AG04450 (cell line): ENCODE measurements around the gene ADPRHL1. TPM values are rescaled to one million over a fixed set of nuclear protein-coding genes. Genes with fewer than 3 reads are reported as not detected.

ENCODE experiments used
- CTCF ChIA-PET: fragments of 300-600, 350-600 bp; formaldehyde crosslinking; extraction: SDS; loops from one replicate; lab custom pipeline; 2022; ENCODE audit warnings: antibody characterized with exemption, inconsistent platforms; lab: Charles Lee
- POLR2A ChIA-PET: fragments of 350-600 bp; formaldehyde crosslinking; extraction: SDS; loops from one replicate; lab custom pipeline; 2021; ENCODE audit warnings: antibody characterized with exemption, inconsistent platforms; lab: Yijun Ruan, JAX
- DNase-seq: peaks from one replicate; pipeline ENCODE4 v3.0.0-alpha.2; 2011; ENCODE audit warnings: low read depth, low spot score
- H3K27ac ChIP-seq: one replicate; pipeline ENCODE4 v1.5.1; 2012; ENCODE audit warnings: low read depth, low read length, control low read depth
- H3K27me3 ChIP-seq: one replicate; pipeline ENCODE4 v1.6.0; 2012; ENCODE audit warnings: low read length; ENCODE audit not compliant: control insufficient read depth, insufficient read depth
- H3K4me3 ChIP-seq: 2 replicates; pipeline ENCODE4 v1.5.1; 2011; ENCODE audit warnings: mild to moderate bottlenecking, low read depth, low read length, control low read depth
- H3K9me3 ChIP-seq: 2 replicates; pipeline ENCODE4 v1.5.1; 2012; ENCODE audit warnings: low read length; ENCODE audit not compliant: control insufficient read depth, insufficient read depth
- polyA plus RNA-seq: library from polyadenylated mRNA; depleted of rRNA; stranded (reverse); fragments of >200 nt; gene quantifications from 2 replicates; pipeline ENCODE4 v1.2.3, GENCODE V29; 2011
- TF ChIP-seq, protein P1 (sequence below): IDR thresholded peaks from 2 replicates; pipeline ENCODE4 v1.5.1; 2011; ENCODE audit warnings: low read depth, low read length, control low read depth, inconsistent platforms

ADPRHL1 gene
- polyA plus RNA-seq, 1 experiment, result 0.35 TPM

DNA sequence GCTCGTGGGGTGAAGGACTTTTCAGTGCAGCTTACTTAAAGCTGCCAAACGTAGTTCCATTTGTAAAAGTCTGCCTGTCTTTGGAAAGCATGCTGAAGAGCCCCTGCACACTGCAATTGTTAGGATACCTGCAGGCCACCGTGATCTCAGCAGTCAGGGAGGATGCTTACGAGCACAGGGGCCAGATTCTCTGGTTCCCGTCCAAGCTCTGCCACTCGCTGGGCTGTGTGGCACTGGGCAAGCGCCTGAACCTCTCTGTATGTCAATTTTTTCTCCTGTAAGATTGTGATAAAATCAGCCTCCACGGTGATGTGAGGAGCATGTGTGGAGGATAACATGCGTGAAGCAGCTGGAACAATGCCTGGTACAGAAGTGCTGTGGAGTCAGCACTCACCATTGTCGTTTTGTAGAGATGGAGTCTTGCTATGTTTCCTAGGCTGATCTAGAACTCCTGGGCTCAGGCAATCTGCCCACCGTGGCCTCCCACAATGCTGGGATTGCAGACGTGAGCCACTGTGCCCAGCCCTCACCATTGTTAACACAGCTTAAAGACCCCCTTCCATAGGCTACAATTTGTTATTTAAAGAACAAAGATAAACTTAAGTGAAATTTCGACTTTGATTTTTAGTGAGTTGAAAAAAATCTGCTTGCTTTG lies 3.5 kb downstream of the ADPRHL1 start:
- CTCF ChIA-PET, result interaction anchor here (1.1 kb wide), 1 partner anchor 176 kb away, joined by 3 read pairs; no protein-coding TSS in a partner anchor
- POLR2A ChIA-PET, result interaction anchor here (0.7 kb wide), 1 partner anchor 234 kb away, joined by 5 read pairs; no protein-coding TSS in a partner anchor
- no peak for DNase-seq
- Histone ChIP-seq H3K4me3 (no peak overlapping the region), H3K27me3 (no peaks in the 10 kb centered on the region), H3K27ac (no peak overlapping the region), H3K9me3 (no peaks in the 10 kb centered on the region; the same call in 1 of the 2 replicates)
- TF ChIP-seq, protein P1, sequence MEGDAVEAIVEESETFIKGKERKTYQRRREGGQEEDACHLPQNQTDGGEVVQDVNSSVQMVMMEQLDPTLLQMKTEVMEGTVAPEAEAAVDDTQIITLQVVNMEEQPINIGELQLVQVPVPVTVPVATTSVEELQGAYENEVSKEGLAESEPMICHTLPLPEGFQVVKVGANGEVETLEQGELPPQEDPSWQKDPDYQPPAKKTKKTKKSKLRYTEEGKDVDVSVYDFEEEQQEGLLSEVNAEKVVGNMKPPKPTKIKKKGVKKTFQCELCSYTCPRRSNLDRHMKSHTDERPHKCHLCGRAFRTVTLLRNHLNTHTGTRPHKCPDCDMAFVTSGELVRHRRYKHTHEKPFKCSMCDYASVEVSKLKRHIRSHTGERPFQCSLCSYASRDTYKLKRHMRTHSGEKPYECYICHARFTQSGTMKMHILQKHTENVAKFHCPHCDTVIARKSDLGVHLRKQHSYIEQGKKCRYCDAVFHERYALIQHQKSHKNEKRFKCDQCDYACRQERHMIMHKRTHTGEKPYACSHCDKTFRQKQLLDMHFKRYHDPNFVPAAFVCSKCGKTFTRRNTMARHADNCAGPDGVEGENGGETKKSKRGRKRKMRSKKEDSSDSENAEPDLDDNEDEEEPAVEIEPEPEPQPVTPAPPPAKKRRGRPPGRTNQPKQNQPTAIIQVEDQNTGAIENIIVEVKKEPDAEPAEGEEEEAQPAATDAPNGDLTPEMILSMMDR, result no peak

DNA sequence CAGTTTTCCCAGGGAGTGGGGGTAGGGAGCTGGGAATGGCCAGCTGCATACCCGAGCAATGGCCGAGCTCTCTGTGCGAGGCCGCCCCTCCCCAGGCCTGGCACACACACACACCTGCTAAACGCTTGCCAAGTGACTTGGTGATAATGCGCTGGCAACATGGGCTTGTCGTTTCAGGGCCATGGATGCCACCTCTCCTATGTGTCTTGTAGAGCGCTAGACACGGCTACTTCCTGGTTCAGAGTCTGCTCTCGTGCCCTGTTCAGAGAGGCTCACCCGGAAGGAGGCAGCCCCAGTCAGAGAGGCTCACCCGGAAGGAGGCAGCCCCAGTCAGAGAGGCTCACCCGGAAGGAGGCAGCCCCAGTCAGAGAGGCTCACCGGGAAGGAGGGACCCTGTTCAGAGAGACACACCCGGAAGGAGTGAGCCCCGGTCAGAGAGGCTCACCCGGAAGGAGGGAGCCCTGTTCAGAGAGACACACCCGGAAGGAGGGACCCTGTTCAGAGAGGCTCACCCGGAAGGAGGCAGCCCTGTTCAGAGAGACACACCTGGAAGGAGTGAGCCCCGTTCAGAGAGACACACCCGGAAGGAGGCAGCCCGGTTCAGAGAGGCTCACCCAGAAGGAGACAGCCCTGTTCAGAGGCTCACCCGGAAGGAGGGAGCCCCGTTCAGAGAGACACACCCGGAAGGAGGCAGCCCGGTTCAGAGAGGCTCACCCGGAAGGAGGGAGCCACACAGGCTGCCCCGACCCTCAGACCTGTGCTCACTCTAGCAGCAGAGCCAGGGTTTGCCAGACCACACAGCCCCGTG lies 4.2 kb downstream of the ADPRHL1 start:
- ChIA-PET CTCF (no interaction called here), POLR2A (interaction anchor here (0.6 kb wide), 1 partner anchor 41 kb away, joined by 3 read pairs; no protein-coding TSS in a partner anchor)
- Histone ChIP-seq H3K9me3 (no peaks in the 10 kb centered on the region; the same call in 1 of the 2 replicates), H3K27ac (no peak overlapping the region), H3K27me3 (no peaks in the 10 kb centered on the region), H3K4me3 (no peak overlapping the region)
- TF ChIP-seq, protein P1, result no peak
- DNase-seq, result no peak

DNA sequence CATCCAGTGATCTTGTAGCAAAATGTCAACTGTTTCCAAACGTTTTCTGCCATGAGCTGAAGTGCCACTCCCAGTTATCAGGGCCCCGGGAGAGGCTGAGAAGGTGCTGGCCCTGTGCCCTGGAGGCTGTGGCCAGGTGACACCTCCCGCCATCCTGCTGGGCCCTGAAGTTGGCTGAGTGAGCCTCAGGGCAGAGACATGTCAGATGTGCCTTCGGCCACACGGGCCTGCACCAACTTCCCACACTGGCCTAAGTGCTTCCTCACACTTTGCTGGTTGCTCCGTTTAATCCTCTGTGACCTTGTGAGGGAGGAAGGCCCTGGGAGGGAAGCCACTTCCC lies 4.8 kb downstream of the ADPRHL1 start:
- Histone ChIP-seq H3K27ac (no peak overlapping the region), H3K9me3 (no peaks in the 10 kb centered on the region; the same call in 1 of the 2 replicates), H3K27me3 (no peaks in the 10 kb centered on the region), H3K4me3 (no peak overlapping the region)
- ChIA-PET CTCF (no interaction called here), POLR2A (interaction anchor here (0.6 kb wide), 1 partner anchor 40 kb away, joined by 3 read pairs; no protein-coding TSS in a partner anchor)
- no peak for DNase-seq
- TF ChIP-seq, protein P1, result no peak

DNA sequence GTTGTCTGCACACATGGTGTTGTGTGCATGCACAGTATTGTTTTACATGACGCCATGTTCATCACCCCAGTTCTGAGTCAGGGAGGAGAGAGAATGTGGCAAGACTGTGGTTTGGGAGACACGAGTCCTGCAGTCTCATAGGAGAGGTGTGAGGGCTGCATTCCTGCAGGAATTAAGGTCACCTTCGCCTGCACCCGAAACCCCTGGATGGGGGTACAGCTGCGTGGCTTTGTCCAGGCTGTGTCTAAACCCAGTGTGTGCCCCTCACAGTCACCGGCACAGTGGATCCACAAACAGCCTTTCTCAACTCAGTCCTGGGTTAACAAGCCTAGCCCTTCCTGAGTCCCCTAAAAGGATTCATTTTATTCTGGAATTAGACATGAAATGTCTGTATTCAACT lies 5.7 kb downstream of the ADPRHL1 start:
- POLR2A ChIA-PET, result no interaction called here
- H3K27ac ChIP-seq, result no peak overlapping the region
- CTCF ChIA-PET, result no interaction called here
- H3K27me3 ChIP-seq, result no peaks in the 10 kb centered on the region
- H3K4me3 ChIP-seq, result no peak overlapping the region
- peaks cover 2% of the 10 kb centered on the region; the same call in 1 of the 2 replicates for H3K9me3 ChIP-seq
- TF ChIP-seq, protein P1, result no peak
- DNase-seq, result no peak

DNA sequence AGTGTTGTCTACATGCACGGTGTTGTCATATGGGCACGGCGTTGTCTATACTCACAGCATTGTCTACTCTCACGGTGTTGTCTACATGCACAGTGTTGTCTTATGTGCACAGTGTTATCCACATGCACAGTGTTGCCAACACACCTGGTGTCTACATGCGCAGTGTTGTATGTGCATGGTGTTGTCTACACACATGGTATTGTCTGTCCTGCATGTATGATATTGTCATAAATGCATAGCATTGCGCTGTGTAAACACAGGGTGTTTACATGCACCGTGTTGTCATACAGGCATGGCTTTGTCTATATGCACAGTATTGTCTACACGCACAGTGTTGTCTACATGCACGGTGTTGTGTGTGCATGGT lies 6.8 kb downstream of the ADPRHL1 start:
- ChIA-PET POLR2A (interaction anchor here (1.0 kb wide), 1 partner anchor 17 kb away, joined by 3 read pairs; no protein-coding TSS in a partner anchor), CTCF (no interaction called here)
- Histone ChIP-seq H3K27ac (no peak overlapping the region), H3K27me3 (no peaks in the 10 kb centered on the region), H3K9me3 (peaks cover 10% of the 10 kb centered on the region; the same call in 1 of the 2 replicates), H3K4me3 (no peak overlapping the region)
- no peak for DNase-seq
- TF ChIP-seq, protein P1, result no peak
